MM.1S (cell line): ENCODE data around the gene ACOX2.

Experiments used
- DNase-seq: peaks from one replicate; pipeline ENCODE4 v3.0.0-alpha.2; 2015
- H2AFZ ChIP-seq: fragments of 300-600 bp; sonication (generic); 2 replicates; pipeline ENCODE4 v1.6.0; 2016; ENCODE audit warnings: antibody characterized with exemption, low read length
- H3F3A ChIP-seq: fragments of 300-600 bp; sonication (generic); 2 replicates; pipeline ENCODE4 v1.6.1; 2016; ENCODE audit warnings: mild to moderate bottlenecking, antibody characterized with exemption, low read length, moderate library complexity, mixed read lengths; ENCODE audit not compliant: insufficient read depth
- H3K27ac ChIP-seq: fragments of 300-600 bp; sonication (generic); 2 replicates; pipeline ENCODE4 v1.5.1; 2016; ENCODE audit warnings: mild to moderate bottlenecking, low read length
- H3K27me3 ChIP-seq: fragments of 300-600 bp; sonication (generic); replicated peaks from 2 replicates; pipeline ENCODE4 v1.6.0; 2016; ENCODE audit warnings: low read length; ENCODE audit not compliant: insufficient read depth
- H3K36me3 ChIP-seq: fragments of 300-600 bp; sonication (generic); replicated peaks from 2 replicates; pipeline ENCODE4 v1.6.1; 2016; ENCODE audit warnings: mild to moderate bottlenecking, low read length, mixed read lengths; ENCODE audit not compliant: insufficient read depth
- H3K4me1 ChIP-seq: fragments of 300-600 bp; sonication (generic); 2 replicates; pipeline ENCODE4 v1.6.1; 2016; ENCODE audit warnings: low read length, mixed read lengths
- H3K4me2 ChIP-seq: fragments of 300-600 bp; sonication (generic); 2 replicates; pipeline ENCODE4 v1.6.0; 2016; ENCODE audit warnings: low read depth, low read length
- H3K4me3 ChIP-seq: fragments of 300-600 bp; sonication (generic); 2 replicates; pipeline ENCODE4 v1.5.1; 2016; ENCODE audit warnings: low read length, mixed read lengths
- H3K79me2 ChIP-seq: fragments of 300-600 bp; sonication (generic); 2 replicates; pipeline ENCODE4 v1.6.1; 2016; ENCODE audit warnings: mixed run types, low read length, mixed read lengths
- H3K9ac ChIP-seq: fragments of 300-600 bp; sonication (generic); 2 replicates; pipeline ENCODE4 v1.6.1; 2016; ENCODE audit warnings: low read length, mixed read lengths
- H3K9me2 ChIP-seq: fragments of 300-600 bp; sonication (generic); replicated peaks from 2 replicates; pipeline ENCODE4 v1.6.1; 2016; ENCODE audit warnings: mild to moderate bottlenecking, low read length, mixed read lengths; ENCODE audit not compliant: insufficient read depth
- H3K9me3 ChIP-seq: fragments of 300-600 bp; sonication (generic); replicated peaks from 2 replicates; pipeline ENCODE4 v1.6.1; 2016; ENCODE audit warnings: mild to moderate bottlenecking, low read length, mixed read lengths; ENCODE audit not compliant: insufficient read depth
- H4K20me1 ChIP-seq: fragments of 300-600 bp; sonication (generic); 2 replicates; pipeline ENCODE4 v1.6.1; 2016; ENCODE audit warnings: mild to moderate bottlenecking, low read length, moderate library complexity, mixed read lengths; ENCODE audit not compliant: insufficient read depth
- CTCF ChIP-seq: fragments of 300-600 bp; sonication (generic); IDR thresholded peaks from 2 replicates; pipeline ENCODE4 v1.5.1; 2016; ENCODE audit warnings: antibody characterized with exemption, low read length, mixed read lengths
- EZH2 ChIP-seq: fragments of 300-600 bp; sonication (generic); optimal IDR thresholded peaks from 2 replicates; pipeline ENCODE3; 2017; ENCODE audit warnings: low read depth, mild to moderate bottlenecking, antibody characterized with exemption, low read length, mixed read lengths
- EZH2phosphoT487 ChIP-seq: fragments of 300-600 bp; sonication (generic); IDR thresholded peaks from 2 replicates; pipeline ENCODE4 v1.6.1; 2018; ENCODE audit warnings: antibody characterized with exemption, low read length

The ACOX2 gene

GRCh38 chr3:58491506-58492402 is 45.2 kb downstream of the ACOX2 start, which contains the start of gene KCTD6:
TSS of gene KCTD6 (plus strand) at chr3:58492096. CDS start at chr3:58498756, 6,660 bp downstream.
- Histone ChIP-seq H3K9me2 (no peaks in the 10 kb centered on the region), H3K9ac (peak within 1 kb of the TSS; percentile 77), H3K27me3 (peaks cover 12% of the 10 kb centered on the region), H2AFZ (peak within 1 kb of the TSS; percentile 97), H3K4me2 (peak within 1 kb of the TSS; percentile 89), H3K4me1 (peaks cover 14% of the 10 kb centered on the region; the same call in 1 of the 2 replicates), H3K27ac (peak within 1 kb of the TSS; percentile 48; the same call in 1 of the 2 replicates), H3K79me2 (peaks cover 45% of the 10 kb centered on the region), H4K20me1 (no peaks in the 10 kb centered on the region), H3K36me3 (no peaks in the 10 kb centered on the region), H3K4me3 (peak within 1 kb of the TSS; percentile 92), H3K9me3 (no peaks in the 10 kb centered on the region), H3F3A (no peaks in the 10 kb centered on the region)
- DNase-seq, result peak; percentile 95
- TF ChIP-seq EZH2phosphoT487, result no peak
- TF ChIP-seq CTCF, result peak; percentile 48
- no peak for TF ChIP-seq EZH2

- Histone ChIP-seq H3K9me2 (no peaks in the 10 kb centered on the region), H3K36me3 (no peaks in the 10 kb centered on the region), H4K20me1 (no peaks in the 10 kb centered on the region), H3K27me3 (peaks cover 12% of the 10 kb centered on the region), H3K9ac (peak overlapping the region; percentile 40; the same call in 1 of the 2 replicates), H3K79me2 (peaks cover 37% of the 10 kb centered on the region), H2AFZ (peak overlapping the region; percentile 97), H3K4me2 (peak overlapping the region; percentile 88), H3K4me3 (peak overlapping the region; percentile 76), H3K4me1 (peaks cover 14% of the 10 kb centered on the region; the same call in 1 of the 2 replicates), H3K9me3 (no peaks in the 10 kb centered on the region), H3K27ac (no peak overlapping the region), H3F3A (no peaks in the 10 kb centered on the region)
- TF ChIP-seq CTCF, result no peak
- TF ChIP-seq EZH2, result no peak
- TF ChIP-seq EZH2phosphoT487, result no peak
- DNase-seq, result no peak
Observed at GRCh38 chr3:58490860-58491501, 46.0 kb downstream of the ACOX2 start.

- H3K79me2 ChIP-seq, result peaks cover 17% of the 10 kb centered on the region
- no peaks in the 10 kb centered on the region for H3K36me3 ChIP-seq
- no peak overlapping the region for H2AFZ ChIP-seq
- H4K20me1 ChIP-seq, result no peaks in the 10 kb centered on the region
- H3F3A ChIP-seq, result no peaks in the 10 kb centered on the region
- H3K27me3 ChIP-seq, result peaks cover 12% of the 10 kb centered on the region
- H3K4me1 ChIP-seq, result peaks cover 14% of the 10 kb centered on the region; the same call in 1 of the 2 replicates
- no peaks in the 10 kb centered on the region for H3K9me3 ChIP-seq
- DNase-seq, result no peak
- H3K27ac ChIP-seq, result no peak overlapping the region
- H3K9me2 ChIP-seq, result no peaks in the 10 kb centered on the region
- no peak overlapping the region for H3K4me2 ChIP-seq
- H3K9ac ChIP-seq, result no peak overlapping the region
- TF ChIP-seq EZH2phosphoT487 (no peak), EZH2 (no peak), CTCF (no peak)
- no peak overlapping the region for H3K4me3 ChIP-seq
Observed at GRCh38 chr3:58488967-58489366, 48.0 kb downstream of the ACOX2 start.
